ENCODE results near the gene THSD7B. TPM values are rescaled to one million over a fixed set of nuclear protein-coding genes. Genes with fewer than 3 reads are reported as not detected.

Gene THSD7B
- polyA plus RNA-seq, 1 experiment: not detected

- no peak for DNase-seq (ENCODE audit: low read depth, low spot score)
Measured at GRCh38 chr2:137287913-137288639, 522.7 kb downstream of the THSD7B start.

GRCh38 chr2:137291836-137292570, 526.7 kb downstream of the THSD7B start:
- CTCF ChIA-PET: no interaction called here
- no peak overlapping the region for H3K27ac ChIP-seq (ENCODE audit: low read depth, low read length)
- POLR2A ChIA-PET: no interaction called here

More at GRCh38 chr2:137287913-137288639, 522.7 kb downstream of the THSD7B start:
- Histone ChIP-seq H3K9me3 (ENCODE audit: control insufficient read depth, insufficient read depth, low read length) (peaks cover 7% of the 10 kb centered on the region), H3K27ac (ENCODE audit: low read depth, low read length) (no peak overlapping the region), H3K4me3 (ENCODE audit: low read depth, low read length) (no peak overlapping the region), H3K27me3 (ENCODE audit: control insufficient read depth, insufficient read depth, low read length) (no peaks in the 10 kb centered on the region)
- TF ChIP-seq CTCF (IDR thresholded peaks at IDR 0.05; ENCODE audit: low read depth, low read length): no peak
- CTCF ChIA-PET: no interaction called here
- POLR2A ChIA-PET: no interaction called here

GRCh38 chr2:137298377-137298776, 533.0 kb downstream of the THSD7B start:
- no peak for TF ChIP-seq CTCF (IDR thresholded peaks at IDR 0.05; ENCODE audit: low read depth, low read length)
- Histone ChIP-seq H3K27ac (ENCODE audit: low read depth, low read length) (no peak overlapping the region), H3K9me3 (ENCODE audit: control insufficient read depth, insufficient read depth, low read length) (peaks cover 9% of the 10 kb centered on the region; the same call in 1 of the 2 replicates), H3K4me3 (ENCODE audit: low read depth, low read length) (no peak overlapping the region), H3K27me3 (ENCODE audit: control insufficient read depth, insufficient read depth, low read length) (no peaks in the 10 kb centered on the region)
- CTCF ChIA-PET: no interaction called here
- no peak for DNase-seq (ENCODE audit: low read depth, low spot score)
- POLR2A ChIA-PET: no interaction called here

More at GRCh38 chr2:137291836-137292570, 526.7 kb downstream of the THSD7B start:
- H3K9me3 ChIP-seq (ENCODE audit: control insufficient read depth, insufficient read depth, low read length): peaks cover 12% of the 10 kb centered on the region
- H3K4me3 ChIP-seq (ENCODE audit: low read depth, low read length): no peak overlapping the region
- H3K27me3 ChIP-seq (ENCODE audit: control insufficient read depth, insufficient read depth, low read length): no peaks in the 10 kb centered on the region
- TF ChIP-seq CTCF (IDR thresholded peaks at IDR 0.05; ENCODE audit: low read depth, low read length): no peak
- no peak for DNase-seq (ENCODE audit: low read depth, low spot score)

- Histone ChIP-seq H3K27me3 (ENCODE audit: control insufficient read depth, insufficient read depth, low read length) (no peaks in the 10 kb centered on the region), H3K9me3 (ENCODE audit: control insufficient read depth, insufficient read depth, low read length) (peaks cover 8% of the 10 kb centered on the region; the same call in 1 of the 2 replicates), H3K4me3 (ENCODE audit: low read depth, low read length) (no peak overlapping the region), H3K27ac (ENCODE audit: low read depth, low read length) (no peak overlapping the region)
- TF ChIP-seq CTCF (IDR thresholded peaks at IDR 0.05; ENCODE audit: low read depth, low read length): no peak
- ChIA-PET CTCF (no interaction called here), POLR2A (no interaction called here)
- no peak for DNase-seq (ENCODE audit: low read depth, low spot score)
Measured at GRCh38 chr2:137300987-137301386, 535.6 kb downstream of the THSD7B start.

- H3K27ac ChIP-seq (ENCODE audit: low read depth, low read length): no peak overlapping the region
- no peak for DNase-seq (ENCODE audit: low read depth, low spot score)
- ChIA-PET CTCF (no interaction called here), POLR2A (no interaction called here)
- no peak overlapping the region for H3K4me3 ChIP-seq (ENCODE audit: low read depth, low read length)
- H3K27me3 ChIP-seq (ENCODE audit: control insufficient read depth, insufficient read depth, low read length): no peaks in the 10 kb centered on the region
- no peak for TF ChIP-seq CTCF (IDR thresholded peaks at IDR 0.05; ENCODE audit: low read depth, low read length)
- peaks cover 8% of the 10 kb centered on the region; the same call in 1 of the 2 replicates for H3K9me3 ChIP-seq (ENCODE audit: control insufficient read depth, insufficient read depth, low read length)
Measured at GRCh38 chr2:137302957-137303356, 537.6 kb downstream of the THSD7B start.

All from AG04450 (cell line).